Heart left ventricle (tissue), 16 donors: Measurements from ENCODE around the gene TUBB8. TPM values are rescaled to one million over a fixed set of nuclear protein-coding genes. Genes with fewer than 3 reads are reported as not detected.

Source experiments
- ATAC-seq, 4 donors: fragments of 200-7000 bp; cut with Tn5 transposase; one replicate each; pipeline ENCODE4 v1.9.1; 2020 to 2022; ENCODE audit warnings: moderate library complexity in 4 of 4, mild to moderate bottlenecking in 3 of 4, moderate number of reproducible peaks in 1 of 4
- DNase-seq, 5 donors: peaks; one replicate each; pipeline ENCODE4 v3.0.0-alpha.2; 2020
- H3K27ac ChIP-seq, 12 donors: fragments of 200-600 bp; sonication (generic) in 4 of 12; one replicate each; pipeline versions ENCODE4 v1.5.0 to v1.8.0; 2016 to 2022; ENCODE audit warnings: mild to moderate bottlenecking in 2 of 12
- H3K27me3 ChIP-seq, 9 donors: fragments of 200-600 bp; sonication (generic) in 2 of 9; one replicate each; pipeline versions ENCODE4 v1.5.1 to v1.8.0; 2016 to 2022; ENCODE audit warnings: mild to moderate bottlenecking in 3 of 9
- H3K36me3 ChIP-seq, 9 donors: fragments of 200-600 bp; sonication (generic) in 2 of 9; one replicate each; pipeline versions ENCODE4 v1.5.0 to v1.8.0; 2018 to 2022; ENCODE audit warnings: mild to moderate bottlenecking in 2 of 9
- H3K4me1 ChIP-seq, 12 donors: fragments of 200-600 bp; sonication (generic) in 4 of 12; one replicate each; pipeline versions ENCODE4 v1.5.0 to v1.8.0; 2016 to 2022; ENCODE audit warnings: mild to moderate bottlenecking in 3 of 12
- H3K4me3 ChIP-seq, 12 donors: fragments of 200-600 bp; sonication (generic) in 4 of 12; one replicate each; pipeline versions ENCODE4 v1.5.0 to v1.8.0; 2017 to 2022; ENCODE audit warnings: mild to moderate bottlenecking in 9 of 12, moderate library complexity in 4 of 12
- H3K9me3 ChIP-seq, 12 donors: fragments of 200-600 bp; sonication (generic) in 4 of 12; one replicate each; pipeline versions ENCODE4 v1.5.0 to v1.8.0; 2016 to 2022; ENCODE audit warnings: mild to moderate bottlenecking in 1 of 12
- POLR2A ChIP-seq, 2 donors: fragments of 450-650 bp; IDR thresholded peaks; one replicate each; pipeline ENCODE4 v1.6.1; 2017; ENCODE audit warnings: antibody characterized with exemption in 2 of 2, mild to moderate bottlenecking in 2 of 2, moderate library complexity in 2 of 2
- WGBS, 4 donors: extraction: QIAGEN DNeasy Blood & Tissue Kit in 2 of 4; methylation state at CpG; one replicate each; pipeline versions ENCODE4 v1.1.5 to v1.1.7; 2013 to 2018; 5-methylcytosine and 5-hydroxymethylcytosine counted together
- intact Hi-C, 10 donors: fragments of 100-400 bp; cut with DNase I; formaldehyde crosslinking; loops; one replicate each; pipeline versions ENCODE4 v1.11.1 to v1.14.2; 2022
- polyA plus RNA-seq, 2 donors: library from polyadenylated mRNA; stranded (reverse); fragments of 200-250 nt; gene quantifications; one replicate each; pipeline ENCODE4 v1.2.3, GENCODE V29; 2013
- total RNA-seq, 9 donors: library from RNA; depleted of rRNA in 2 of 9; stranded (reverse); fragments of >200 nt in 2 of 9; fragmentation: NEBNext Ultra II Directional in 3 of 9; extraction: Animal tissue kit (Norgen Biotek cat#: 25700) in 3 of 9; gene quantifications; one replicate each; pipeline versions ENCODE4 v1.1.0 to v1.2.4, GENCODE V29; 2016 to 2023
- TF ChIP-seq, protein P1 (sequence below), 12 donors: fragments of 200-600 bp; sonication (generic) in 4 of 12; IDR thresholded peaks; one replicate each; pipeline versions ENCODE4 v1.5.0 to v1.8.0; 2018 to 2022; ENCODE audit warnings: antibody characterized with exemption in 12 of 12, mild to moderate bottlenecking in 5 of 12
- donor health status: ischemic (EF 13 %, LVEDD 7.1; RV severe dilation, severe dysfunction).
- donor health status: healthy with polysubstance abuse.
- donor health status: DM: no; HTN: yes; CAD: no.
- donor health status: DM: no; HTN: no; CAD: no.
- donor health status: ischemic (EF 25% LVEDD 6.9; RV normal size, moderate dysfunction).
- donor health status: ischemic (EF 25% LVEDD 5.7; RV mildly dilated, moderate dysfunction).
- donor health status: healthy.
- donor health status: DM: yes; HTN: yes; CAD: no.
- donor health status: ischemic (EF 35%, LVEDD 5.7; RV mildly dilated, moderate dysfunction).
- donor health status: nonischemic (EF 11% LVEDD 7.7; RV severe dilation, severe dysfunction).
- donor health status: DM: yes; HTN: yes; CAD: no.
- donor health status: PGD.
- donor health status: ischemic (EF 29% LVEDD 5.4; RV normal size, mild dysfunction).
- donor health status: nonischemic (EF 23%, LVEDD 6.1; RV moderate dilation, normal function).

Gene TUBB8
- total and polyA plus RNA-seq, 11 donors: 0.06 TPM; not detected in 10

DNA sequence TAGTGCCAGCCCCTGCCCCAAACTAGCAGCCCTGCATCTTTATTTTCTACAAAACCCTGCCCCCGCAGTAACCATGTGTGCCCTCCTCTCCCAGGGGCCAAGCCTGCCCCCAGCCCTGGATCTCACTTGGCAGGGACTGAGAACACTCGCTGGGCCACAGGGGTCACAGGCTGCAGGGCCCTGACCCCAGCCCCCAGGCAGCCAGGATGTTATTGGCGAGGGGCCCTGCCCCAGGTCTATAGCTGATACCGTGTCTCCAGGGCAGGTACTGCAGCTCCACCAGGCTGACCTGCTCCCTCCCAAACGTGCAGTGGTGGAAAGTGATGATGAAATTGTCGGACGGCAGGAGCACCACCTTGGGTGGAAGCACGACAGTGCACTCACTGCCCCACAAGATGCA is 35.9 kb upstream of the TUBB8 start:
- no peak for ATAC-seq
- Histone ChIP-seq H3K27me3 (peaks cover 0 to 13% (median 0%) of the 10 kb centered on the region in 9 donors), H3K9me3 (no peaks in the 10 kb centered on the region), H3K27ac (no peak overlapping the region), H3K4me1 (no peaks in the 10 kb centered on the region), H3K4me3 (no peak overlapping the region), H3K36me3 (no peaks in the 10 kb centered on the region)
- TF ChIP-seq POLR2A (IDR thresholded peaks at IDR 0.05): no peak
- TF ChIP-seq, protein P1, sequence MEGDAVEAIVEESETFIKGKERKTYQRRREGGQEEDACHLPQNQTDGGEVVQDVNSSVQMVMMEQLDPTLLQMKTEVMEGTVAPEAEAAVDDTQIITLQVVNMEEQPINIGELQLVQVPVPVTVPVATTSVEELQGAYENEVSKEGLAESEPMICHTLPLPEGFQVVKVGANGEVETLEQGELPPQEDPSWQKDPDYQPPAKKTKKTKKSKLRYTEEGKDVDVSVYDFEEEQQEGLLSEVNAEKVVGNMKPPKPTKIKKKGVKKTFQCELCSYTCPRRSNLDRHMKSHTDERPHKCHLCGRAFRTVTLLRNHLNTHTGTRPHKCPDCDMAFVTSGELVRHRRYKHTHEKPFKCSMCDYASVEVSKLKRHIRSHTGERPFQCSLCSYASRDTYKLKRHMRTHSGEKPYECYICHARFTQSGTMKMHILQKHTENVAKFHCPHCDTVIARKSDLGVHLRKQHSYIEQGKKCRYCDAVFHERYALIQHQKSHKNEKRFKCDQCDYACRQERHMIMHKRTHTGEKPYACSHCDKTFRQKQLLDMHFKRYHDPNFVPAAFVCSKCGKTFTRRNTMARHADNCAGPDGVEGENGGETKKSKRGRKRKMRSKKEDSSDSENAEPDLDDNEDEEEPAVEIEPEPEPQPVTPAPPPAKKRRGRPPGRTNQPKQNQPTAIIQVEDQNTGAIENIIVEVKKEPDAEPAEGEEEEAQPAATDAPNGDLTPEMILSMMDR (IDR thresholded peaks at IDR 0.05): no peak
- no peak for DNase-seq
- WGBS, 4 donors: 75 to 86% (median 77%) methylated on average over 6 to 8 of the region's 8 CpGs
- intact Hi-C loops: no loop called here

DNA sequence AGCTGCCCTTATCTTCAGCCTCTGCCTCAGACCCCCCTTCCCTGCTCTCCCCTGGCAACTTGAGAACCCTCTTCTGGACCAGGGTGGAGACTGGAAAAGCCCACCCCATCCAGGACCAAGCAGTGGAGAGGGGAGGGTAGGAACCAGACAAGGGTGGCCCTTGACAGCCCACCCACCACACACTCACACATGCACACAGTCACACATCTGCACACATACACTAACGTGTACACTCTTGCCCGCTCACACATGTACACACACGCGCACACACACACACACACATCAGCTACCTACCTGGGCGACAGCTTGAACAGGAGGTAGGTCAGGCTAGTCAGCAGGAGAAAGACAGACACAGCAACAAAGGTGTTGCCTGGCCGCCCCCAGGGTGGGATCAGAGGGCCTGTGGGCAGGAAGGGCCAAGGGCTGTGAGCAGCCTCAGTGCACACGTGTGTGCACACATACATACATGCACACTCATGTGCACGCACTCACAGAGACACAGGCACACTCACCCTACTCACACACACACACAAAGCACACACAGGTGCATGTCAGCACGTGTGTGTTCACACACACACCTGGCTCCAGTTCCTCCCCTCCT is 34.9 kb upstream of the TUBB8 start:
- ATAC-seq: no peak
- Histone ChIP-seq H3K9me3 (no peaks in the 10 kb centered on the region), H3K27me3 (peaks cover 0 to 13% (median 0%) of the 10 kb centered on the region in 9 donors), H3K4me1 (no peaks in the 10 kb centered on the region), H3K36me3 (no peaks in the 10 kb centered on the region), H3K27ac (no peak overlapping the region), H3K4me3 (no peak overlapping the region)
- 82 to 87% (median 85%) methylated on average over 3 to 9 of the region's 9 CpGs for WGBS, 4 donors
- no peak for TF ChIP-seq POLR2A (IDR thresholded peaks at IDR 0.05)
- TF ChIP-seq, protein P1 (IDR thresholded peaks at IDR 0.05): no peak
- intact Hi-C loops: no loop called here
- no peak for DNase-seq

DNA sequence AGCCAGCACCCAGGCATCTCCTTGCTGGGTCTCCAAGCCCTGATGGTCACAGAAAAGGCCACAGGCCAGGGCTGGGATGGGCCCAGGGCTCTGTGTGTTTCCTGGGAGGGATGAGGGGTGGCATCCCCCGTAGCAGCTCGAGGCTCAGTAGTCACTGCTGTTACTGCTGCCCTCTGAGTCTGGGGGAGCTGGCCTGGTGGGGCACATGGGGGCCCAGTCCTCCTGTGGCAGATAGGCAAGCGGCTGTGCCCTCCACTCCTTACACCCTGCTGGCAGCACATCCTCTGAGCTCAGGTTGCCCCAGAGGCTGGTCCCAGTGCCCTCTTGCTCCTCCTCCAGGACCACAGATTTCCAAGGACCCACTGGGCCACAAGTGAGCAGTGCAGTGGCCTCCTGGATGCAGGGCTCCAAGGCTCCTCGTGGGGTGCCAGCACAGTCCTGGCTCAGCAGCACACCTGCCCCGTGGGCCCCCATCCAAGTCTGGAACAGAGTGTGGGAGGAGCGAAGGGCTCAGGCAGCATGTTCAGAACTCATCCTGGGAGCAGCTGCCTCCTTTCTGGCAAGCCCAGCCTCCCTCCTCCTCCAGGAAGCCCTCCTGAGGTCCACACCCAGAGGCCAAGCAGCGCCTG is 31.5 kb upstream of the TUBB8 start:
- ATAC-seq (no peak), DNase-seq (peak in 1 of 5 donors; percentile 40)
- H3K27me3 ChIP-seq: peaks cover 0 to 24% (median 0%) of the 10 kb centered on the region in 9 donors
- no peak for TF ChIP-seq POLR2A (IDR thresholded peaks at IDR 0.05)
- TF ChIP-seq, protein P1 (IDR thresholded peaks at IDR 0.05): no peak
- H3K9me3 ChIP-seq: no peaks in the 10 kb centered on the region
- peaks cover 0 to 5% (median 0%) of the 10 kb centered on the region in 12 donors for H3K4me1 ChIP-seq
- intact Hi-C loops: no loop called here
- no peak overlapping the region for H3K27ac ChIP-seq
- 67 to 79% (median 71%) methylated on average over 5 to 7 of the region's 7 CpGs for WGBS, 4 donors
- H3K36me3 ChIP-seq: no peaks in the 10 kb centered on the region
- no peak overlapping the region for H3K4me3 ChIP-seq

- Histone ChIP-seq H3K36me3 (no peaks in the 10 kb centered on the region), H3K4me1 (peaks cover 0 to 5% (median 0%) of the 10 kb centered on the region in 12 donors), H3K27me3 (peaks cover 0 to 17% (median 0%) of the 10 kb centered on the region in 9 donors), H3K27ac (no peak overlapping the region), H3K4me3 (no peak overlapping the region), H3K9me3 (no peaks in the 10 kb centered on the region)
- TF ChIP-seq, protein P1 (IDR thresholded peaks at IDR 0.05): no peak
- TF ChIP-seq POLR2A (IDR thresholded peaks at IDR 0.05): no peak
- WGBS, 4 donors: 79 to 85% (median 82%) methylated on average over 3 to 4 of the region's 4 CpGs
- ATAC-seq: no peak
- intact Hi-C loops: no loop called here
- DNase-seq: peak in 1 of 5 donors; percentile 36
Observed at GRCh38 chr10:79532-80215, 30.6 kb upstream of the TUBB8 start.
